GM21515 (cell line): ENCODE data around the gene PARP8.

Experiments
- ATAC-seq: cut with Tn5 transposase; IDR thresholded peaks from one replicate; pipeline ENCODE4 v1.9.1; 2021; ENCODE audit not compliant: unreplicated experiment

PARP8 gene

GRCh38 chr5:50839472-50839871 lies 173.0 kb downstream of the PARP8 start:
- ATAC-seq = no peak

- no peak for ATAC-seq
These were observed 176.7 kb downstream of the PARP8 start for GRCh38 chr5:50843091-50843490.

GRCh38 chr5:50846261-50846660 lies 179.8 kb downstream of the PARP8 start:
- no peak for ATAC-seq

- no peak for ATAC-seq
These were observed 183.1 kb downstream of the PARP8 start for GRCh38 chr5:50849554-50849953.

GRCh38 chr5:50853151-50853550 lies 186.7 kb downstream of the PARP8 start:
- ATAC-seq = peak; percentile 78

- no peak for ATAC-seq
These were observed 187.6 kb downstream of the PARP8 start for GRCh38 chr5:50854082-50854481.

GRCh38 chr5:50855001-50855400 lies 188.6 kb downstream of the PARP8 start:
- no peak for ATAC-seq

- peak; percentile 72 for ATAC-seq
These were observed 190.1 kb downstream of the PARP8 start for GRCh38 chr5:50856401-50857119.

DNA sequence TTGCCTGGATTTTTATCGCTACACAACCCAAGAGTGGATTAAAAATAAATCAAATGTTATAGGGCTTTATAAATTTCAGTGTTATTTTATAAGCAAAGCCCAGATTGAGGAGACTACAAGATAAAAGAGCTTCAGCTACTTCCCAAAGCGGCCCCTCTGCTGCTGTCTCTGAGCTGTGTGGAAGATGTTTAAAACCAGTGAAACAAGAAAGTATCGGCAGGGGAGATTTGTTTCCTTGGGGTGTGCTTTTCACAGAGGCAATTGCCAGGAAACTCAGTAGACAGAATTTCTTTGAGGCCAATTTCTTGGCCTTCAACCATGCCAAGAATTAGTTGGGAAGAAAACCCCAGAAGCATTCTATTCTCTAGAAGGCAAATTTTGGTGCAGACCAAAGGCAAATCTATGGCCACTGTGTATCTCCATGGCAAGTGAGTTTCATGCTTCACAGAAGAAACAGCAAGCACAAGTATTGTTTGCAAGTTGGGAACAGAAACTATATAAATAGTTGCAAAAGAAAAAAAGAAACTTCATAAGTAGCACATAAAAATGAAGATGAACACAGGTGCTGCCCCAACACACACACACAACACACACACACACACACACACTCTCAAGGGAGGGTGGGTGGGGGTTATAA lies 197.2 kb downstream of the PARP8 start:
- ATAC-seq = no peak

- ATAC-seq = no peak
These were observed 198.0 kb downstream of the PARP8 start for GRCh38 chr5:50864466-50864865.

- ATAC-seq = no peak
These were observed 200.0 kb downstream of the PARP8 start for GRCh38 chr5:50866415-50866814.

- no peak for ATAC-seq
These were observed 200.7 kb downstream of the PARP8 start for GRCh38 chr5:50867140-50867539.

GRCh38 chr5:50873595-50874277 lies 207.3 kb downstream of the PARP8 start:
- no peak for ATAC-seq

DNA sequence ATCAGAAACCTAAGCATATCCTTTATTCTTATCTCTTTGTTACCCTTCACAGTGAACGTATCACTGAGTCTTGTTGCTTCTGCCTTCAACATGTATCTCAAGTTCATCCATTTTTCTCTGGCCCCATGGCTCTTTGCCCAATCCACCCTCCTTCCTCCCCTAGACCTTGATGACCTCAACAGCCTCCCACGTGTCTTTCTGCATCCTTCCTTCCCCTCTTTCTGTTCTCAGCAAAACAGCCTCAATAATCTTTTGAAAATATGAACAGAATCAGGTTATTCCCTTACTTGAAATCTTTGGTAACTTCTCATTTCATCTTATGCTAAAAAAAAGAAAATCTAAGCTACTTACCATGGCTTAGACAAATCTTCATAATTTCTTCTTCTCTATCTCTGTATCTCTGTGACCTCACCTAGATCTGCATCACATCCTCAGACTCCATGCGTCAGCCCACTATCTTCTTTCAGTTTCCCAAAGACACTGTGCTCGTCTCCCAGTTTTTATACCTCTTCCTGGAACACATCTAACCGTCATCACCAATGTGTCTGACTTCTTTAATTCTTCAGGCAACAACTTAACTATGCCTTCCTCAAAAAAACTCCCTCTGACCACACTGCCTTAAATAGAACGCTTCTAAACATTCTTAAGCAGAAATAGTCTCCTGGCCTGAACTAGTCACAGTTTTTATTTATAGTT lies 208.0 kb downstream of the PARP8 start:
- ATAC-seq = no peak

GRCh38 chr5:50875002-50875344 lies 208.5 kb downstream of the PARP8 start:
- no peak for ATAC-seq

GRCh38 chr5:50878470-50878869 lies 212.0 kb downstream of the PARP8 start:
- ATAC-seq = no peak

- ATAC-seq = no peak
These were observed 215.0 kb downstream of the PARP8 start for GRCh38 chr5:50881407-50881806.

DNA sequence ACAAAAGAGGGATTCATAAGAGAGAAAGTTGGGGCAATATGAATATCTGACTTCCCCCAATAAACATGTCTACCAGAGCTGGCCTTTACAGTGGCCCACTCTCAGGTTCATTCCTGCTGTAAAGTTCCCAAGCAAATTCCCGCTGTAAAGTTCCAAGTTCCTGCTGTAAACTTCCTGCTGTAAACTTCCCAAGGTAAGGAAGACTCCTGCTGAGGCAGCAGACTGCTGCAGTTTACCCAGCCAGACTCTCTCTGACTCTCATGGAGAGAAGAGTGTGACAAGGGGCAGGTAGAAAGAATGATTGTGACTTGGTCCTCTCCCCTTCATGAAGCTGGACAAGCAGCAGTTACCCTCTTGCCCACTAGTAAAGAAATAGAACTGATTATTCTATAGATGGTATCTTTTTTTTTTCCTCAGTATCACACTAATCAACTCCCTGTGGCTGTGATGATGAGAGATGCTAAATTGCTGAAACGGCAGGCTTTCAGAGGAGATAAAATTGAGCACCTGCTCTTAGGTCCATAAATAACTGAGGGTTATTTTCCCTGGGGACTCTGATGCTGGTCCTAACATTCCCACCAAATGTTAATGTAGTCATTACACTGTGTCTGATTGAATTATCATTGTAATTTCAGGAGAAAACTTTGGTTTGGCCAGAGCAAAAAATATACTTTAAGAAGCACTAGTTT lies 220.4 kb downstream of the PARP8 start:
- no peak for ATAC-seq

- ATAC-seq = no peak
These were observed 221.6 kb downstream of the PARP8 start for GRCh38 chr5:50887889-50888633.

DNA sequence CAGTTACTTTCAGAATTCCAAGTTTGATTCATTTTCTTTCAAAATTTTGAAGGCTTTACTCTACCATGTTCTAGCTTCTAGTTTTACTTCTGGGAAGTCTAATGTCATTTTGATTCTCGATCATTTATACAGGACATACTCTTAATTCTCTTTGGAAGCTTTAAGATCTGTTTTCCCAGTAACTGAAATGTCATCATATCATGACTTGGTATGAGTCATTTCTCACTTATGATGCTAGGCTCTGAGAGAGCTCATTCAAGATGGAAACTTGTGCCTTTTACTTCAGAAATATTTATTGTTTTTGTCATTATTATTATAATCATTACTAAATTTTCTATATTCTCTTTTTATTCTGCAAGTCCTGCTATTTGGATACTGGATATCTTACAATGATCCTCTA lies 222.3 kb downstream of the PARP8 start:
- no peak for ATAC-seq
